ENCODE measurements around the gene TREML1.
A peak's percentile ranks its signal among the peaks of the same experiment; 100 is the strongest.

TREML1 gene

GRCh38 chr6:41174610-41175009, 20.5 kb upstream of the TREML1 start:
- TF ChIP-seq RAD21 (IDR thresholded peaks at IDR 0.05; ENCODE audit: low read depth): no peak
- TF ChIP-seq YY1 (IDR thresholded peaks at IDR 0.05; ENCODE audit: low read depth): no peak
- TF ChIP-seq TEAD4 (IDR thresholded peaks at IDR 0.05): no peak
- TF ChIP-seq ZBTB7A (IDR thresholded peaks at IDR 0.05; ENCODE audit: low read depth): no peak
- no peak for TF ChIP-seq TAF1 (IDR thresholded peaks at IDR 0.05; ENCODE audit: low read depth)
- TF ChIP-seq EGR1 (IDR thresholded peaks at IDR 0.05): no peak
- TF ChIP-seq EP300 (IDR thresholded peaks at IDR 0.05; ENCODE audit: borderline replicate concordance): no peak
- TF ChIP-seq NFIC (IDR thresholded peaks at IDR 0.05): no peak
- TF ChIP-seq, protein P1, sequence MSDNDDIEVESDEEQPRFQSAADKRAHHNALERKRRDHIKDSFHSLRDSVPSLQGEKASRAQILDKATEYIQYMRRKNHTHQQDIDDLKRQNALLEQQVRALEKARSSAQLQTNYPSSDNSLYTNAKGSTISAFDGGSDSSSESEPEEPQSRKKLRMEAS (IDR thresholded peaks at IDR 0.05): no peak
- TF ChIP-seq USF1 (IDR thresholded peaks at IDR 0.05): no peak
- TF ChIP-seq REST (IDR thresholded peaks at IDR 0.05; ENCODE audit: low read depth): no peak
- TF ChIP-seq CEBPB (IDR thresholded peaks at IDR 0.05): no peak
- no peak for TF ChIP-seq CREB1 (IDR thresholded peaks at IDR 0.05; ENCODE audit: low read depth)
- no peak for TF ChIP-seq TCF12 (IDR thresholded peaks at IDR 0.05; ENCODE audit: low read depth)
- no peak for TF ChIP-seq FOXM1 (IDR thresholded peaks at IDR 0.05; ENCODE audit: borderline replicate concordance, low read depth)

GRCh38 chr6:41171908-41172307, 17.8 kb upstream of the TREML1 start:
- no peak for TF ChIP-seq TCF12 (IDR thresholded peaks at IDR 0.05; ENCODE audit: low read depth)

DNA sequence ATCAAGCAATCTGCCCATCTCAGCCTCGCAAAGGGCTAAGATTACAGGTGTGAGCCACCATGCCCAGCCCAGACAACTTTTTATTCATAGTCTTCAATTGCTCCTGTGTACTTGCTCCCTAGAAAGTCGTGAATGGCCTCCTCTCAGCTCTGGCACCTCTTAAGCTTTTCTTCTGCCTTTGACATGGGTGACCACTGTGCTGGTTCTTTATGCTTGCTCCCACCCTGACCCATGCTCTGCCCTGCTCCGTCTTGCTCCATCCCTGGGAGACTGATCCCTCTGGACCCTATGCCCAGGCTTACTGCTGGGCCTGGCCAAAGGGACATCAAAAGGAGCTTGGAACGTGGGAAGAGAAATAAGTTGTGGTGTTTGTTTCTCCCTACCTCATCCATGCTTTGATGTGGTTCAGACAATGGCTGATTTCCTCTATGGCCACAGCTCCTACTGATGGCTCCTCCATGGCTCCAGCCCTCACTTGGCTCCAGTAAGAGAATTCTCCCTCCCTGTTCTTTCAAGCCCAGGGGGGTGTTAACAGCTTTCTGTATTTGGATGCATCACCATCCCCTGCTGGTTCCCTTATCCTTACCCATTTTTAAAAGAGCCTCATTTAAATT, 16.5 kb upstream of the TREML1 start:
- no peak for TF ChIP-seq EGR1 (IDR thresholded peaks at IDR 0.05)
- no peak for TF ChIP-seq CREB1 (IDR thresholded peaks at IDR 0.05; ENCODE audit: low read depth)
- no peak for TF ChIP-seq TAF1 (IDR thresholded peaks at IDR 0.05; ENCODE audit: low read depth)
- no peak for TF ChIP-seq NFIC (IDR thresholded peaks at IDR 0.05)

- no peak for TF ChIP-seq FOXM1 (IDR thresholded peaks at IDR 0.05; ENCODE audit: borderline replicate concordance, low read depth)
- TF ChIP-seq YY1 (IDR thresholded peaks at IDR 0.05; ENCODE audit: low read depth): no peak
- TF ChIP-seq NFIC (IDR thresholded peaks at IDR 0.05): no peak
- TF ChIP-seq RAD21 (IDR thresholded peaks at IDR 0.05; ENCODE audit: low read depth): no peak
- TF ChIP-seq EGR1 (IDR thresholded peaks at IDR 0.05): no peak
- TF ChIP-seq TAF1 (IDR thresholded peaks at IDR 0.05; ENCODE audit: low read depth): no peak
- no peak for TF ChIP-seq CREB1 (IDR thresholded peaks at IDR 0.05; ENCODE audit: low read depth)
- TF ChIP-seq, protein P1 (IDR thresholded peaks at IDR 0.05): peak; percentile 52; the same call in 1 of the 2 replicates
- TF ChIP-seq ZBTB7A (IDR thresholded peaks at IDR 0.05; ENCODE audit: low read depth): no peak
- peak; percentile 81 for TF ChIP-seq USF1 (IDR thresholded peaks at IDR 0.05)
- TF ChIP-seq TEAD4 (IDR thresholded peaks at IDR 0.05): no peak
- TF ChIP-seq TCF12 (IDR thresholded peaks at IDR 0.05; ENCODE audit: low read depth): no peak
- TF ChIP-seq REST (IDR thresholded peaks at IDR 0.05; ENCODE audit: low read depth): peak; percentile 95
- TF ChIP-seq CEBPB (IDR thresholded peaks at IDR 0.05): no peak
- TF ChIP-seq EP300 (IDR thresholded peaks at IDR 0.05; ENCODE audit: borderline replicate concordance): no peak
Observed at GRCh38 chr6:41167173-41167963, 13.2 kb upstream of the TREML1 start.

DNA sequence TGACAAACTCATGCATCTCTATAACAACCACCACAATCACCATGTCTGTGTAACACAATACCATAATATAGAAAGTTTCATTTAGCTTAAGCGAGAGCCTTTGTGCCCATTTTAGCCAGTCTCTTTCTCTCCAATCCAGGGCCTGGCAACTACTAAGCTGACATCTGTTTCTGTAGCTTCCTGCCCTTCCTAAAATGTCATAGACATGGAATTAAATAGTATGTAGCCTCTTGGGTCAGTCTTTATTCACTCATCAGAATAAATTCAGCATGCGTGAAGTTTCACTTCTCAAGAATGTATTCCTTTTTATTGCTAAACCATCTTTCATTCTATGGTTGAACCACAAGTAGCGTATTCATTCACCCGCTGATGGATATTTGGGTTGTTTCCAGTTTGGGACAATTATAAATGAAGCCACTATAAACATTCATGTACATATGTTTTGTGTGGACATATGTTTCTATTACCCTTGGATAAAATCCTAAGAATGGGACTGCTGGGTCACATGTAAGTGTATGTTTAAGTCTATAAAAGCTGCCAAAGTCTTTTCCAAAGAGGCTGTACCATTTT, 10.5 kb upstream of the TREML1 start:
- TF ChIP-seq RAD21 (IDR thresholded peaks at IDR 0.05; ENCODE audit: low read depth): no peak
- no peak for TF ChIP-seq USF1 (IDR thresholded peaks at IDR 0.05)
- no peak for TF ChIP-seq NFIC (IDR thresholded peaks at IDR 0.05)
- no peak for TF ChIP-seq TEAD4 (IDR thresholded peaks at IDR 0.05)
- TF ChIP-seq TCF12 (IDR thresholded peaks at IDR 0.05; ENCODE audit: low read depth): no peak
- TF ChIP-seq FOXM1 (IDR thresholded peaks at IDR 0.05; ENCODE audit: borderline replicate concordance, low read depth): no peak
- TF ChIP-seq, protein P1 (IDR thresholded peaks at IDR 0.05): no peak
- TF ChIP-seq REST (IDR thresholded peaks at IDR 0.05; ENCODE audit: low read depth): no peak
- TF ChIP-seq CREB1 (IDR thresholded peaks at IDR 0.05; ENCODE audit: low read depth): no peak
- no peak for TF ChIP-seq EP300 (IDR thresholded peaks at IDR 0.05; ENCODE audit: borderline replicate concordance)
- no peak for TF ChIP-seq YY1 (IDR thresholded peaks at IDR 0.05; ENCODE audit: low read depth)
- no peak for TF ChIP-seq ZBTB7A (IDR thresholded peaks at IDR 0.05; ENCODE audit: low read depth)
- TF ChIP-seq TAF1 (IDR thresholded peaks at IDR 0.05; ENCODE audit: low read depth): no peak
- no peak for TF ChIP-seq EGR1 (IDR thresholded peaks at IDR 0.05)
- TF ChIP-seq CEBPB (IDR thresholded peaks at IDR 0.05): no peak

Measured in Ishikawa (cell line).